HK-2 (cell line): Measurements from ENCODE around the gene TTC28.

Experiments used
- DNase-seq: peaks from one replicate; pipeline ENCODE4 v3.0.0-alpha.2; 2018; ENCODE audit not compliant: unreplicated experiment

Gene TTC28

DNA sequence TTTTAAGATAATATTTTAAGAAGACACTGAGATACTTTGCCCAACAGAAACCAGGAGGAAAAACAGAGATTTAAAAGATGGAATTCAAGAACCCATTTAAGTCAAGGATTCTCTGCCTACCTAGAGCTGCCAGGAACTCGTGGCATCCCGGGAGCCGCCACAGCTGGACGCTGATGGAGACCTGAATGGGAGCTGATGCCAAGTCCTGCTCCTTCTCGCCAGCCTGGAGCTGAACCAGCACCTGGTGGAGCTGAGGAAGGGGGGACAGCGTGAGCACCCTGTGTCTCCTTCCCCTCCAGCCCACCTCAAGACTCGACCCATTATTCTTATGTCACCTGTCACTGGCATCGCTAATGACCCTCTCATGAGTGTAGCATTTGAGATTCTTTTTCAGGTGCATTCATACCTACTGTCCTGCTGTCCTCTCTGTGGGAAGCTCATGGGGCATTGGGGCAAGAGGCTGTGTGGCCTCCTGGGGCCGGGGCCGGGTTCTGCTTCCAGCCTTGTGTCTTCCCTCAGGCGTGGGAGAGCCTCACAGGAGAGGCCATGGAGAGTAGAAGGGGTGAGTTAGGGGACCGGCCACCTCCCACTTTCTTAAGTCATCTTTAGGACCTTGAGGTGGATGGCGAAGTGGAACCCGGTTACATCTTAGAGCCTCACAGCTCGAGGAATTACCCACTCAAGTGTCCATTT, 689.7 kb downstream of the TTC28 start:
- no peak for DNase-seq

DNA sequence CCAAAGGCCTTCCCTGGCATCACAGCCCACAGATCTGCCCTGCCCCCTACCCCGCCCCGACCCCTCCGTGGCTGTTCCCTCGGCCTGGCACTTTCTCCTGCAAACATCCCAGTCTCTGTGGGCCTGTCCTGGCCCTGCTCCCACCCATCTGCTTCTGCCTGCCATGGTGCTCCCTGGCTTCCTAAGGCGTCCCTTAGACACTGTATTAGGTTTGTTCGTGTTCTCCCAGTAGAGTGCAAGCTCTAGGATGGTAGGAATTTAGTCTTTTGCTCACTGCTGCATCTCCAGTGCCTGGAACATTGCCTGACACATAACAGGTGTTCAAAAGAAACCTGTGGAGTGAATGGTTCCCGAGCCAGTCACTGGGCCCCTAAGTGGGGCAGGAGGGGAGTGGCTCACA, 690.9 kb downstream of the TTC28 start:
- no peak for DNase-seq

GRCh38 chr22:27987557-27987956, 692.1 kb downstream of the TTC28 start:
- peak; percentile 34 for DNase-seq

GRCh38 chr22:27986937-27987336, 692.7 kb downstream of the TTC28 start:
- no peak for DNase-seq

DNA sequence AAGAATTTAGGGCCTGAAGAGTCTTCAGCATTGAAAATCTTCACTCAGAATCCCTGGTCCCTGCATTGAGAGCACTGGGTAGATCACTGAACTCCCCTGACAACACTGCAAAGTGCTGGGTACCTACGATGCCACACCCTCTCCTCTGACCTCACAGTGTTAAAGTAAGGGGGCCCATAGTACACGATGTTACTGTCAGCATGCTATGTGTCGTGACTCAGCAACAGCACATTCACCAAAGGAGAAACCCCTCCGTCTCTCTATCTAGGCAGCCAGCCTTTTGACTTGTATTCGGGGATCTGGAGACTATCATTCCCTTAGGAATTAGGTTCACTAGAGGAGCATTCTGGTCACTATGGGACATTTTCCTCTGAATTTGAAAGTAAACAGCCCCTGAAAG, 693.2 kb downstream of the TTC28 start:
- no peak for DNase-seq

- DNase-seq: no peak
Observed at GRCh38 chr22:27985323-27986275, 694.0 kb downstream of the TTC28 start.

DNA sequence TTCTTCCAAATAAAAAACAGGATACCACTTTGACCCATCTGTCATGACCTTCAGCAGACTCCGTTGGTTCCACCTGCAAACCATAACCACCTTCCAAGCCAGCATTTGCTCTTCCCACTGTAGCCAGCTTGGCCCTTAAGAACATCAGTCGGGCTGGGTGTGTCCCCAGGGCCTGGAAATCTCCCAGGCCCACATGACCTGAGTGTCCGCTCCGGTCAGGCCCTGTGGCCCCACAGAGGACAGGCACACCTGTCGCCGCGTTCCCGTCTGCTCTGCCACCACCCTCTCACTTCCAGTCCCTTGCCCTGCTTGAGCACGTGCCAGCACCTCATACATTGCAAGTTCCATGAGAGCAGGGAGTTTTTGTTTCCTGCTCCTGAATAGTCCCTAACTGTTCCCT, 694.9 kb downstream of the TTC28 start:
- no peak for DNase-seq

GRCh38 chr22:27984001-27984695, 695.5 kb downstream of the TTC28 start:
- no peak for DNase-seq

DNA sequence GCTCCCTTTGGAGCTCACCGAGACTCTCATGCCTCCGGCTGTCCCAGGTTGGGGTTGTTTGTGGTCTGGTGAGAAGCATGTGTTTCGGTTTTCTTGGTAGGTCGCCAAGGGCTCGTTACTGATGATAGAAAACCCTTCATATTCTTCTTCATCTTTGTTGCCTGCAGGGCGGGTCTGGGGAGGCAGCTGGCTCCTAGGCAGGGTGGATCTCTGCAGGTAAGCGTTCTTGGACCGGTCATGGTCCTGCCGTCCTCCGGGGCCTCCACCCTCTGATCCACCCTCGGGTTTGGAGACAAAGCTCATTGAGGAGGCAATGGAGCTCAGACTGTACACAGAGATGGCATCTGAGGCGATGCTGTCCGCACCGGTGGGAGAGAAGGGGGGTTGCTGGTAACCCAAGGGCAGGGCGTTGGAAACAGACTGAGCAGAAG, 696.3 kb downstream of the TTC28 start:
- no peak for DNase-seq

- DNase-seq: no peak
Observed at GRCh38 chr22:27982630-27983180, 696.9 kb downstream of the TTC28 start.

- no peak for DNase-seq
Observed at GRCh38 chr22:27982106-27982505, 697.5 kb downstream of the TTC28 start.

GRCh38 chr22:27980424-27981148, 699.1 kb downstream of the TTC28 start:
- DNase-seq: no peak

- no peak for DNase-seq
Observed at GRCh38 chr22:27978802-27979201, 700.8 kb downstream of the TTC28 start.

DNA sequence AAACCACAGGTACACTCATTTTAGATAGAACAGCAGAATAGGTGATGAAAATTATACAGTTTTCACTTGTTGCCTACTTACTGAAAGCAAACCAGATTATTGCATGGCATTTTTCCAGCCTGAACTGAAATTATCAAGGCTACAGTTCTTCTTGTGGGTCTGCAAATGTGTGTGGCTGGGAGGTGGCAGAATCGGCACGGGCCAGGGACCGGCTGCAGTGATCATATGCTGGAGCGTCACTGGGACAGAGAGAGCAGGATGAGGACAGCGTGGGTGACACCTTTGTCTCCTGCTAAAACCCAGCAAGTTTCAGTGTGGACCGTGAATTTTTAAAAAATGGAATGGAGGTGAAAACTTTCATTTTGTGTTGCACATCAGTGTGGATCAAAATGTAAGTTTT, 701.3 kb downstream of the TTC28 start:
- DNase-seq: no peak

GRCh38 chr22:27976586-27976985, 703.1 kb downstream of the TTC28 start:
- DNase-seq: no peak

GRCh38 chr22:27975381-27976013, 704.1 kb downstream of the TTC28 start:
- DNase-seq: no peak

DNA sequence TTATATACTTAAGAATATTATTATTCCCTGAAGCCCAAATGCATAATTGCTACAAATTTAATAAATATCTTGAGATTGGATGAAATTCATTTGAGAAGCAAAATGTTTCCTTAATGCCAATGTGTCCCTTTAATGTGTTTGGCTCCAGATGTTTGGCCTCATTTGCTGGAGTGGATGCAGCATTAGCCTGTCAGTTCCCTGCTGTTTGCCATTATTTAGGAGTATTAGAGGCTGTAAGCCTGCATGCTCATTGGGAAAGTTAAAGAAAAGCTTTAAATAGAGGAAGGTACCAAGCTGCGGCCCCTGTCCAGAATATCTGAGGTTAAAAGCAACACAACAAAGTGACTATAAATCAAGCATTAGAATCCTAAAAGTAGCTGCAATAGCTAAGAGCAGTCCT, 705.8 kb downstream of the TTC28 start:
- DNase-seq: no peak

- no peak for DNase-seq
Observed at GRCh38 chr22:27972732-27973698, 706.6 kb downstream of the TTC28 start.

- DNase-seq: no peak
Observed at GRCh38 chr22:27971926-27972325, 707.7 kb downstream of the TTC28 start.
